Skeletal muscle tissue (tissue), 4 donors: ENCODE measurements around the gene KRTAP10-4. TPM values are rescaled to one million over a fixed set of nuclear protein-coding genes. Genes with fewer than 3 reads are reported as not detected.

Source experiments
- H3K27ac ChIP-seq: one replicate; pipeline ENCODE4 v1.7.0; 2013; ENCODE audit warnings: mild to moderate bottlenecking, low read depth, low read length, inconsistent platforms
- H3K27me3 ChIP-seq, 3 donors: one replicate each; pipeline ENCODE4 v1.7.0; 2013; ENCODE audit warnings: low read length in 3 of 3; ENCODE audit not compliant: control insufficient read depth in 3 of 3, insufficient read depth in 3 of 3
- H3K36me3 ChIP-seq, 3 donors: one replicate each; pipeline ENCODE4 v1.7.0; 2013; ENCODE audit warnings: low read length in 3 of 3; ENCODE audit not compliant: control insufficient read depth in 3 of 3, insufficient read depth in 3 of 3
- H3K4me1 ChIP-seq, 3 donors: one replicate each; pipeline ENCODE4 v1.7.0; 2013; ENCODE audit warnings: low read length in 3 of 3, mild to moderate bottlenecking in 3 of 3; ENCODE audit not compliant: control insufficient read depth in 3 of 3, insufficient read depth in 3 of 3
- H3K4me3 ChIP-seq, 3 donors: one replicate each; pipeline ENCODE4 v1.7.0; 2013; ENCODE audit warnings: low read length in 3 of 3
- H3K9ac ChIP-seq, 3 donors: one replicate each; pipeline ENCODE4 v1.7.0; 2013; ENCODE audit warnings: low read length in 3 of 3, mild to moderate bottlenecking in 3 of 3, moderate library complexity in 2 of 3, low read depth in 1 of 3
- H3K9me3 ChIP-seq, 3 donors: one replicate each; pipeline ENCODE4 v1.7.0; 2013; ENCODE audit warnings: low read length in 3 of 3; ENCODE audit not compliant: control insufficient read depth in 3 of 3
- total RNA-seq: library from RNA; depleted of rRNA; stranded (reverse); fragments of >200 nt; gene quantifications from one replicate; pipeline ENCODE4 v1.2.3, GENCODE V29; 2014
- donor health status: Osteomylitis.

Gene KRTAP10-4
- total RNA-seq, 1 donor from 2014 or later: not detected

- Histone ChIP-seq H3K4me1 (no peaks in the 10 kb centered on the region), H3K9me3 (no peaks in the 10 kb centered on the region), H3K9ac (no peak overlapping the region), H3K27ac (no peak overlapping the region), H3K4me3 (no peak overlapping the region), H3K27me3 (peaks cover 30 to 53% (median 42%) of the 10 kb centered on the region in 3 donors), H3K36me3 (no peaks in the 10 kb centered on the region)
Observed at GRCh38 chr21:44529503-44530125, 43.9 kb upstream of the KRTAP10-4 start.

GRCh38 chr21:44530221-44530902, 43.2 kb upstream of the KRTAP10-4 start:
- no peaks in the 10 kb centered on the region for H3K4me1 ChIP-seq
- no peaks in the 10 kb centered on the region for H3K9me3 ChIP-seq
- no peak overlapping the region for H3K27ac ChIP-seq
- H3K9ac ChIP-seq: no peak overlapping the region
- H3K36me3 ChIP-seq: no peaks in the 10 kb centered on the region
- no peak overlapping the region for H3K4me3 ChIP-seq
- peaks cover 30 to 55% (median 44%) of the 10 kb centered on the region in 3 donors for H3K27me3 ChIP-seq

- no peaks in the 10 kb centered on the region for H3K9me3 ChIP-seq
- no peak overlapping the region for H3K4me3 ChIP-seq
- no peak overlapping the region for H3K27ac ChIP-seq
- H3K4me1 ChIP-seq: no peaks in the 10 kb centered on the region
- peaks cover 30 to 55% (median 44%) of the 10 kb centered on the region in 3 donors for H3K27me3 ChIP-seq
- H3K9ac ChIP-seq: no peak overlapping the region
- H3K36me3 ChIP-seq: no peaks in the 10 kb centered on the region
Observed at GRCh38 chr21:44530903-44531605, 42.5 kb upstream of the KRTAP10-4 start.

GRCh38 chr21:44531606-44532564, 41.6 kb upstream of the KRTAP10-4 start:
- Histone ChIP-seq H3K9me3 (no peaks in the 10 kb centered on the region), H3K4me1 (no peaks in the 10 kb centered on the region), H3K27ac (no peak overlapping the region), H3K36me3 (no peaks in the 10 kb centered on the region), H3K9ac (no peak overlapping the region), H3K27me3 (peaks cover 30 to 52% (median 44%) of the 10 kb centered on the region in 3 donors), H3K4me3 (no peak overlapping the region)

- H3K27me3 ChIP-seq: peaks cover 30 to 51% (median 41%) of the 10 kb centered on the region in 3 donors
- no peak overlapping the region for H3K4me3 ChIP-seq
- no peak overlapping the region for H3K9ac ChIP-seq
- H3K36me3 ChIP-seq: no peaks in the 10 kb centered on the region
- H3K4me1 ChIP-seq: no peaks in the 10 kb centered on the region
- no peaks in the 10 kb centered on the region for H3K9me3 ChIP-seq
- H3K27ac ChIP-seq: no peak overlapping the region
Observed at GRCh38 chr21:44532712-44533111, 40.8 kb upstream of the KRTAP10-4 start.

- no peak overlapping the region for H3K27ac ChIP-seq
- H3K36me3 ChIP-seq: no peaks in the 10 kb centered on the region
- H3K9ac ChIP-seq: no peak overlapping the region
- H3K27me3 ChIP-seq: peaks cover 27 to 46% (median 42%) of the 10 kb centered on the region in 3 donors
- no peaks in the 10 kb centered on the region for H3K4me1 ChIP-seq
- no peak overlapping the region for H3K4me3 ChIP-seq
- H3K9me3 ChIP-seq: no peaks in the 10 kb centered on the region
Observed at GRCh38 chr21:44533121-44533890, 40.2 kb upstream of the KRTAP10-4 start.

GRCh38 chr21:44533891-44534627, 39.5 kb upstream of the KRTAP10-4 start:
- Histone ChIP-seq H3K36me3 (no peaks in the 10 kb centered on the region), H3K4me1 (no peaks in the 10 kb centered on the region), H3K27ac (no peak overlapping the region), H3K27me3 (peaks cover 31 to 46% (median 41%) of the 10 kb centered on the region in 3 donors), H3K9ac (no peak overlapping the region), H3K4me3 (no peak overlapping the region), H3K9me3 (no peaks in the 10 kb centered on the region)

- Histone ChIP-seq H3K4me1 (no peaks in the 10 kb centered on the region), H3K9ac (no peak overlapping the region), H3K36me3 (no peaks in the 10 kb centered on the region), H3K27me3 (peaks cover 31 to 52% (median 47%) of the 10 kb centered on the region in 3 donors), H3K4me3 (no peak overlapping the region), H3K9me3 (no peaks in the 10 kb centered on the region), H3K27ac (no peak overlapping the region)
Observed at GRCh38 chr21:44534688-44535087, 38.8 kb upstream of the KRTAP10-4 start.
